Measurements from ENCODE around the gene METAP1. TPM values are rescaled to one million over a fixed set of nuclear protein-coding genes. Genes with fewer than 3 reads are reported as not detected.
"Not testable (repeated sequence)": the region's sequence is repeated elsewhere in the genome, so short reads cannot be mapped to it uniquely, and the experiment has no call there.

METAP1 gene
- total RNA-seq, 1 donor from 2014 or later, result 96.5 TPM

DNA sequence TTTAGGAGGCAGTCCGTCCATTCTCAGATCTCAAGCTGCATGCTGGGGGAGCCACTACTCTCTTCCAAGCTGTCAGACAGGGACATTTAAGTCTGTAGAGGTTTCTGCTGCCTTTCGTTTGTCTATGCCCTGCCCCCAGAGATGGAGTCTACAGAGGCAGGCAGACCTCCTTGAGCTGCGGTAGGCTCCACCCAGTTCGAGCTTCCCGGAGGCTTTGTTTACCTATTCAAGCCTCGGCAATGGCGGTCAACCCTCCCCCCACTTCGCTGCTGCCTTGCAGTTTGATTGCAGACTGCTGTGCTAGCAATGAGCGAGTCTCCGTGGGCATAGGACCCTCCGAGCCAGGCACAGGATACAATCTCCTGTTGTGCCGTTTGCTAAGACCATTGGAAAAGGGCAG lies 103.8 kb downstream of the METAP1 start:
- DNase-seq (ENCODE audit: low spot score), result no peak

DNA sequence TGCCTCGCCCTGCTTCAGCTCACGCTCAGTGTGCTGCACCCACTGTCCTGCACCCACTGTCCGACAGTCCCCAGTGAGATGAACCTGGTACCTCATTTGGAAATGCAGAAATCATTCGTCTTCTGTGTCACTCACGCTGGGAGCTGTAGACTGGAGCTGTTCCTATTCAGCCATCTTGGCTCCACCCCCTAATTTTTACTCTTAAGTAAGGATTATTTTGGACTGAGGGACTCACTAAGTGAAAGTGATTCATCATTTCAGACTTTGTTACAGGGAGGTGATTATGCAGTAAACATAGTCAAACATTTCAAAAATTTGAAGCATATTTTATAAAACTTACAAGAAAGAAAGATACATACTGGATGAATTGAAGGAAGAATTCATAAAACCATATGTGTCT lies 104.3 kb downstream of the METAP1 start:
- not testable (repeated sequence) for DNase-seq (ENCODE audit: low spot score)

DNA sequence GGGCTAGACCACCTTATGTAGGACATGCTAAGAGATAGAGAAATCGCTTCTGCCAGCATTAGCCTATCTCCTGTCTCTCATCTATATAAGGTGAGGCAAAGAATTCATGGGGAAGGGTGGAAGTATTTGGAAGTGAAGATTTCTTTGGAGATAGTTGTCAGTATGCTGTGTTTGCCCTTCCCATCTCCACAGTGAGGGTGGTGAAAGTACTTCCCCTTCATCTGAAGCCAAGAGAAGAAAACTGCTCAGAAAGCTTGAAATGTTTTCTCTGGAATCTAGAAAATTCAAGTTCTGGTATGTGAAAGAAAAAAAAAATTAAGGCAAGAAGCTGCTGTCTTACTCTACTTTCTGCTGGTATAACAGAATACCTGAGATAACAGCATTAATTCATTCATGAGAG lies 105.4 kb downstream of the METAP1 start:
- no peak for DNase-seq (ENCODE audit: low spot score)

DNA sequence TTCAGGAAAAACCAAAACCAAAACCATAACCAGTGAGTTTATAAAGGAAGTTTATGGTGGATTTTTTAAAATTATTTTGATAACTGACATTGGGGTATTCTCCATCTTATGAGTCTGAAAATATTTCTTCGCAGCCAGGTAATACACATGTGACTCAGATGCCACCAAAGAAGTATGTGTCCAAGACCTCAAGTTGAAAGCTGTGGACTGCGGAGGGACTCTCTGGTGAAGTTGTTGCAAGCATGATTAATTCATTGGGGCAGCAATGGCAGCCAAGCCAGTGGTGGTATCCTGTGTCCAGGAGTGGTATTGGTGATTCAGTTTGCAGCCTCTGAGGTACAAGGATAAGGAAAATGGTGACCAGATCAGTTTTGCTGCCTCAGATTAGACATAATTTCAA lies 107.1 kb downstream of the METAP1 start:
- no peak for DNase-seq (ENCODE audit: low spot score)

DNA sequence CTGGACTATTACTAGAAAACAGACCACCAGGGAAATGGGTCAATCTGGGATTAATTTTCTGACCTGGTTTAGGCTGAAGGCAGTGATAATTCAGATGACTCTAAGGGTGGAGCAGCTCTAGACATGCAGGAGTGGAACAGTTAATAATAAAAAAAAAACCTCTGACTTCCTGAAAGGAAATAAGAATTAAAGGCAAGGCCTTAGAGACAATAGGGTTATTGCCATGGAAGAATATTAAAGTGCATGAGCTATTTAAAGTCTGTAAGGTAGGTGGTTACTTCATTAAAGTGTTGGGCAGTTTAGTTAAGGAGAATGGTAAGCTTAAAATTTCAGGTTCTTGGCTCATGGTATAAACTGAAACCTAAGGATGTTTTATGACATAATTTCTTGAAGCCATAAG lies 107.6 kb downstream of the METAP1 start:
- no peak for DNase-seq (ENCODE audit: low spot score)

DNA sequence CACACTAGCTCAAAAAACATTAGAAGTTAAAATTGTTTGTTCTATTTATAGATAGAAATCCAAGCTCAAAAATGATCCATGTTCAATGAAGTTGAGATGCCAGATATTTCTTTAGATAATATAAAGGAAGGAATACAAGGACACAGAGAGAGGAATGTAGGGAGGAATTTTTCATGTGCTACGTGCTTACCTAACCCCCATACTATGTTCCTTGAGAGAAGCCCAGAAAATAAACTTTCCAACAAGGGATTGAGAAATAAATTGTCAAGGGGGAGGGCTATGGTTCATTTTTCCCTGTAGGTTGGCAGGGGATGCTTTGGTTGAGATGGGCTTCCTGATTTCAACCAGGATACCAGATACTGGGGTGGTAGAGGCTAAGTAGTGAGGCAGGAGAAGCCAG lies 108.6 kb downstream of the METAP1 start:
- DNase-seq (ENCODE audit: low spot score), result no peak

DNA sequence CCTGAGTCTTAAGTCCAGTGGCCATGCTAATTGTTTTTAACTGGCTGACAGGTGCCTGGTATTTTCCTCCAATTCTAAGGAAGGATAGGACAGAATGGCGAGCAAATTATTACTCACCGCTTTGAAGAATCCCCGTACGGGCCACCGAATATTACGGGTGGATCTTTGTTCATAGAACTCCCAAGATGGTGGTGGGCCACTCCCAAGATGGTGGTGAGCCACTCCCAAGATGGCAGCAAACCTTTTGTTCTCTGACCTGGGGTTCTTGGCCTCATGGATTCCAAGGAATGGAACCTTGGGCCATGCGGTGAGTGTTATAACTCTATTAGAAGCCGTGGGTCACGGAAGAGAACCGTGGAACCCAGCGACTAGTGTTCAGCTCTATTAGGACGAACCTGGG lies 113.8 kb downstream of the METAP1 start:
- DNase-seq (ENCODE audit: low spot score), result not testable (repeated sequence)

Other genes starting within 250 kb of the METAP1 start
- gene EIF4E, start 66.6 kb upstream of the METAP1 start, total RNA-seq, result 89.1 TPM
- 148 TPM for gene ADH5, start 93.1 kb downstream of the METAP1 start, total RNA-seq
- 1.6 TPM for gene ADH4, start 148.6 kb downstream of the METAP1 start, total RNA-seq
- 3.1 TPM for gene ADH6, start 223.5 kb downstream of the METAP1 start, total RNA-seq

All from ureter (tissue), 1 donor.